ENCODE results near the gene BRICD5. TPM values are rescaled to one million over a fixed set of nuclear protein-coding genes. Genes with fewer than 3 reads are reported as not detected.

Gene BRICD5
- total and polyA plus RNA-seq, 2 of the 13 experiments (the other 11 are each of a cell fraction or from before 2014, with no cell fraction given), result 1.6 to 5.8 TPM

GRCh38 chr16:2244301-2244700 is 33.6 kb upstream of the BRICD5 start:
- in situ Hi-C loops (cut with HindIII; ENCODE audit: extremely low pct_ligation_motif_present, low pct_unique_long_range_greater_than_20kb) (no loop called here), intact Hi-C loops (cut with micrococcal nuclease; ENCODE audit: unreplicated experiment) (no loop called here)
- TF ChIP-seq CHD2 (IDR thresholded peaks at IDR 0.05; ENCODE audit: low read depth, low read length) (no peak), ZNF512 (CRISPR knock-in tag; IDR thresholded peaks at IDR 0.05) (no peak), RBFOX2 (IDR thresholded peaks at IDR 0.05; ENCODE audit: low read depth, low read length) (peak; percentile 42; the same call in 1 of the 2 replicates), ZBTB38 (CRISPR knock-in tag; IDR thresholded peaks at IDR 0.05) (0 out of 2 replicates have a peak, but pooled peaks have one; percentile 20), ZNF296 (CRISPR knock-in tag; conservative IDR thresholded peaks at IDR 0.05) (no peak), AGO2 (optimal IDR thresholded peaks at IDR 0.05; ENCODE audit: low read depth, low read length) (peak; percentile 72)
- Histone ChIP-seq H3K36me3 (replicated peaks in 1 of 2; ENCODE audit: control insufficient read depth in 1 of 2, insufficient read depth in 2 of 2, low read length in 2 of 2) (peaks cover 25 to 47% of the 10 kb centered on the region in 2 experiments; a peak in 4 of 5 replicates), H3K27ac (ENCODE audit: extremely low read length, insufficient read depth, low read length) (no peak overlapping the region), H3K9me3 (ENCODE audit: low read length) (no peaks in the 10 kb centered on the region), H3K4me3 (replicated peaks in 1 of 3; ENCODE audit: insufficient read depth in 1 of 3, low read depth in 2 of 3, low read length in 3 of 3) (no peak overlapping the region), H4K20me1 (ENCODE audit: insufficient read depth, low read length) (no peaks in the 10 kb centered on the region), H3K9ac (ENCODE audit: insufficient read depth, low read depth, low read length) (no peak overlapping the region), H3K79me2 (ENCODE audit: insufficient read depth, low read length) (peaks cover 9% of the 10 kb centered on the region), H3K27me3 (ENCODE audit: control insufficient read depth in 1 of 2, insufficient read depth in 2 of 2, low read length in 2 of 2) (no peaks in the 10 kb centered on the region), H3K4me2 (ENCODE audit: low read depth, low read length) (no peak overlapping the region), H3K4me1 (ENCODE audit: insufficient read depth, low read length) (peaks cover 7% of the 10 kb centered on the region; the same call in 1 of the 2 replicates), H2AFZ (ENCODE audit: low read length) (no peak overlapping the region)
- no peak for DNase-seq (ENCODE audit: low spot score)
- ATAC-seq, result peak; percentile 20
- WGBS (ENCODE audit: low lambda C conversion rate), result 97% methylated on average over 12 of the region's 17 CpGs
- no peak for FAIRE-seq
- ChIA-PET CTCF (ENCODE audit: low intra/inter-chr PET ratio, low total read pairs) (no interaction called here), POLR2A (no interaction called here)
- BruUV-seq (replicated peaks), result no TSS peak

DNA sequence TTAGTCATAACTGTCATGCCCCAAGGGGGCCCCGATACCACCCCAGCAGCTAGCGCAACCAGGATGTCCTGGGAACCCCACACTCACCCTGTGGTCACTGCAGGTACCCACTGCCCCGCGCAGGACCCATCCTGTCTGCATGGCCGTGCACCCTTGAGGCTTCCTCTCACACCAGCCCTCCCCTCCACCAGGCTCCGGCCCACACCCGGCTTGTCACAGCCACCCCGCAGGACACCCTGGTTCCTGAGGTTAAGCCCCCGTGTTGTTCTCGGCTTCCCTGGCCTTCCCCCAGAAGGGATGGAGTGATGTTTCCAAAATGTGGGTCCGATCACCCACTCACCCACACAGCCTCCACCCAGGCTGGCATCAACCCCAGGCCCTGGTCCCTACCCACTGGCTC is 33.1 kb upstream of the BRICD5 start:
- BruUV-seq (replicated peaks), result no TSS peak
- ATAC-seq, result no peak
- Histone ChIP-seq H3K9me3 (ENCODE audit: low read length) (no peaks in the 10 kb centered on the region), H3K27ac (ENCODE audit: extremely low read length, insufficient read depth, low read length) (no peak overlapping the region), H3K4me2 (ENCODE audit: low read depth, low read length) (no peak overlapping the region), H3K4me1 (ENCODE audit: insufficient read depth, low read length) (peaks cover 10% of the 10 kb centered on the region), H3K27me3 (ENCODE audit: control insufficient read depth in 1 of 2, insufficient read depth in 2 of 2, low read length in 2 of 2) (no peaks in the 10 kb centered on the region), H4K20me1 (ENCODE audit: insufficient read depth, low read length) (no peaks in the 10 kb centered on the region), H3K9ac (ENCODE audit: insufficient read depth, low read depth, low read length) (no peak overlapping the region), H2AFZ (ENCODE audit: low read length) (no peak overlapping the region), H3K79me2 (ENCODE audit: insufficient read depth, low read length) (peaks cover 7% of the 10 kb centered on the region), H3K4me3 (replicated peaks in 1 of 3; ENCODE audit: insufficient read depth in 1 of 3, low read depth in 2 of 3, low read length in 3 of 3) (no peak overlapping the region), H3K36me3 (replicated peaks in 1 of 2; ENCODE audit: control insufficient read depth in 1 of 2, insufficient read depth in 2 of 2, low read length in 2 of 2) (peaks cover 25 to 47% of the 10 kb centered on the region in 2 experiments; a peak in 4 of 5 replicates)
- in situ Hi-C loops (cut with HindIII; ENCODE audit: extremely low pct_ligation_motif_present, low pct_unique_long_range_greater_than_20kb) (no loop called here), intact Hi-C loops (cut with micrococcal nuclease; ENCODE audit: unreplicated experiment) (no loop called here)
- DNase-seq (ENCODE audit: low spot score), result no peak
- ChIA-PET CTCF (ENCODE audit: low intra/inter-chr PET ratio, low total read pairs) (no interaction called here), POLR2A (no interaction called here)
- 98% methylated on average over 8 of the region's 11 CpGs for WGBS (ENCODE audit: low lambda C conversion rate)
- FAIRE-seq, result no peak
- no peak for TF ChIP-seq BCLAF1 (IDR thresholded peaks at IDR 0.05)
- TF ChIP-seq, protein P1, sequence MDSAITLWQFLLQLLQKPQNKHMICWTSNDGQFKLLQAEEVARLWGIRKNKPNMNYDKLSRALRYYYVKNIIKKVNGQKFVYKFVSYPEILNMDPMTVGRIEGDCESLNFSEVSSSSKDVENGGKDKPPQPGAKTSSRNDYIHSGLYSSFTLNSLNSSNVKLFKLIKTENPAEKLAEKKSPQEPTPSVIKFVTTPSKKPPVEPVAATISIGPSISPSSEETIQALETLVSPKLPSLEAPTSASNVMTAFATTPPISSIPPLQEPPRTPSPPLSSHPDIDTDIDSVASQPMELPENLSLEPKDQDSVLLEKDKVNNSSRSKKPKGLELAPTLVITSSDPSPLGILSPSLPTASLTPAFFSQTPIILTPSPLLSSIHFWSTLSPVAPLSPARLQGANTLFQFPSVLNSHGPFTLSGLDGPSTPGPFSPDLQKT (CRISPR knock-in tag; IDR thresholded peaks at IDR 0.05; ENCODE audit: borderline replicate concordance), result no peak
- TF ChIP-seq, protein P2, sequence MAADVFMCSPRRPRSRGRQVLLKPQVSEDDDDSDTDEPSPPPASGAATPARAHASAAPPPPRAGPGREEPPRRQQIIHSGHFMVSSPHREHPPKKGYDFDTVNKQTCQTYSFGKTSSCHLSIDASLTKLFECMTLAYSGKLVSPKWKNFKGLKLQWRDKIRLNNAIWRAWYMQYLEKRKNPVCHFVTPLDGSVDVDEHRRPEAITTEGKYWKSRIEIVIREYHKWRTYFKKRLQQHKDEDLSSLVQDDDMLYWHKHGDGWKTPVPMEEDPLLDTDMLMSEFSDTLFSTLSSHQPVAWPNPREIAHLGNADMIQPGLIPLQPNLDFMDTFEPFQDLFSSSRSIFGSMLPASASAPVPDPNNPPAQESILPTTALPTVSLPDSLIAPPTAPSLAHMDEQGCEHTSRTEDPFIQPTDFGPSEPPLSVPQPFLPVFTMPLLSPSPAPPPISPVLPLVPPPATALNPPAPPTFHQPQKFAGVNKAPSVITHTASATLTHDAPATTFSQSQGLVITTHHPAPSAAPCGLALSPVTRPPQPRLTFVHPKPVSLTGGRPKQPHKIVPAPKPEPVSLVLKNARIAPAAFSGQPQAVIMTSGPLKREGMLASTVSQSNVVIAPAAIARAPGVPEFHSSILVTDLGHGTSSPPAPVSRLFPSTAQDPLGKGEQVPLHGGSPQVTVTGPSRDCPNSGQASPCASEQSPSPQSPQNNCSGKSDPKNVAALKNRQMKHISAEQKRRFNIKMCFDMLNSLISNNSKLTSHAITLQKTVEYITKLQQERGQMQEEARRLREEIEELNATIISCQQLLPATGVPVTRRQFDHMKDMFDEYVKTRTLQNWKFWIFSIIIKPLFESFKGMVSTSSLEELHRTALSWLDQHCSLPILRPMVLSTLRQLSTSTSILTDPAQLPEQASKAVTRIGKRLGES (CRISPR knock-in tag; IDR thresholded peaks at IDR 0.05; ENCODE audit: borderline replicate concordance), result no peak
